NCI-H1092 treated with DMSO at 0.1 percent for 48 hours (cell line): Measurements from ENCODE around the gene BABAM2.
A peak's percentile ranks its signal among the peaks of the same experiment; 100 is the strongest.
"Not testable (repeated sequence)": the region's sequence is repeated elsewhere in the genome, so short reads cannot be mapped to it uniquely, and the experiment has no call there.

ENCODE experiments used
- DNase-seq: peaks from one replicate; lab custom pipeline; 2025; lab: John Stamatoyannopoulos, UW

The BABAM2 gene

DNA sequence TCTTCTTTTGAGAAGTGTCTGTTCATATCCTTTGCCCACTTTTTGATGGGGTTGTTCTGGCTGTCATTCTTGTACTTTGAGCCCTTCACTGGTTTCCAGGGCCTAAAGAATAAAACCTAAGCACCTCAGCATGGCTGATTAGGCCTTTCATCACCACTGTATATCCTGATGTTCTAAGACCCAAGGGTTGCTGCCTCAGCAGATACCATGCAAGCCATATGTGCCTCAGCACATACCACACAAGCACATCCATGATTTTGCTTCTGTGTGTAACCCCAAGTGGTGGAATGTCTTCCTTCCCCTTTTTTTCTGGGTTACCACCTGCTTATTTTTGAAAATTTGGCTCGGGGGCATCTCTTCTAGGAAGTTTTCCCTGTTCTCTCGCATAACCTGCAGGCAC lies 11.7 kb upstream of the BABAM2 start:
- DNase-seq = no peak

- not testable (repeated sequence) for DNase-seq
Measured at GRCh38 chr2:27881815-27882583, 8.5 kb upstream of the BABAM2 start.

GRCh38 chr2:27882584-27882922 lies 8.0 kb upstream of the BABAM2 start:
- not testable (repeated sequence) for DNase-seq

DNA sequence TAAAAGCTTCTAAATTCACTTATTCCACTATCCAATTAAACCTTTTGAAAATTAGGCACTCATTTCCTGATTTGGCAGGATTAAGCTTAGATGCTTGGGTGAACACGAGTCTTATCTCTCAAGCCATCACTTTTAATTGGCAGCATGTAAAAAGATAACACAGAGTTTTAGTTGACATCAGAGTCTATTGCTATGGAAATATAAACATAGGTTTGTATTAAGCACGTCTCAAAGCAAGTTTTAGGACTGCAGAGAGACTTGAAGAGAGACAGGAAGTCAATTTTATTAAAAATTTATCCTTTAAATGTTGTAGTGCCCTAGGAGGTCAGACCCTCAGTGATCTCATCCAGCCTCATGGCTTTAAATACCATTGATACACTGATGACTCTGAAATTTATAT lies 5.9 kb upstream of the BABAM2 start:
- no peak for DNase-seq

DNA sequence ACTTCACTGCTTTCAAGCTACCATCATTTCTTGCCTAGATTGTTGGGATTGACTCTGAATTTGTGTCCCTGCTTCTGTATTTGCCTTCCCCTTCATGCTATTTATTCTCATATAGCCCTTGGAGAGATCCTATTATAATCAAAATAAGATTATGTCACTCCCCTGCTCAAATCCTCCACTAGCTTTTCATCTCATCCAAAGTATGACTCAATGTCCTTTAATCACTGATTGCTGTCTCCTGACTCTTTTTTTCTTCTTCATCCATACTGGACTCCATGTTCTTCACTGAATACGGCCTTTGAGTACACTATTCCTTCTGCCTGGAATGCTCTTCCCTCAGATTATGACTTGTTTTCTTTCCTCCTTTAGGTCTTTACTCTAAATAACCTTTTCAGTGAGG lies 5.3 kb upstream of the BABAM2 start:
- no peak for DNase-seq

DNA sequence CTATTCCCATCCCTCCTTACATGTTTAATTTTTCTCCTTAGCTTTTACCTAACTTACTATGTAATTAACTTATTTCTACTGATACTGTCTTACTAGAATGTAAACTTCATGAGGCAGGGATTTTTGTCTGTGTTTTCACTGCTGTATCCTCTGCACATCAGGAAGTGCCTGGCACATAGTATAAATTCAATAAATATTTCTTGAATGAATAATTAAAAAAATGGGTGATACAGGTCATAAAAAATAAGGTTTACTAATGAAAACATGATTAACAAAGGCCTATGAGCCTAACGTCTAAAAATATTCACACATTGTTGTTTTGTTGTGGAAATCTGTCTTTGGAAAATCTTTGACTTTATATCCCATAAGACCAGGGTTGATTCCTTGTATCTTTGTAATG lies 4.9 kb upstream of the BABAM2 start:
- DNase-seq = no peak

DNA sequence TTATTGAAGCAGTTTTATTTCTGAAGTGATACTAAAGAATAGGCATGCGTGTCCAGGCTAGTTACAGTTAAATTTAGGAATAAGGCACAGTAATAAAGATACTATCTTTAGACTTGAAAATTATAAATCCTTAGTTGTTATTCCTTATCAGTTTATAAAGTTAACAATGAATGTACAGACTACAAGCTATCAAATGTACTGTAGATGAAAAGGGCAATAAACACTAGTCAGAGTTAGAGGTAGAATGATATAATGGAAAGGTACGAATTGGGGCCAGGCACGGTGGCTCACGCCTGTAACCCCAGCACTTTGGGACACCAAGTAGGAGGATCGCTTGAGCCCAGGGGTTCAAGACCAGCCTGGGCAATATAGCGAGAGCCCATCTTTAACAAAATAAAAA lies 4.2 kb upstream of the BABAM2 start:
- DNase-seq = no peak

GRCh38 chr2:27887111-27887510 lies 3.4 kb upstream of the BABAM2 start:
- DNase-seq = no peak

GRCh38 chr2:27887830-27888229 lies 2.7 kb upstream of the BABAM2 start:
- DNase-seq = no peak

DNA sequence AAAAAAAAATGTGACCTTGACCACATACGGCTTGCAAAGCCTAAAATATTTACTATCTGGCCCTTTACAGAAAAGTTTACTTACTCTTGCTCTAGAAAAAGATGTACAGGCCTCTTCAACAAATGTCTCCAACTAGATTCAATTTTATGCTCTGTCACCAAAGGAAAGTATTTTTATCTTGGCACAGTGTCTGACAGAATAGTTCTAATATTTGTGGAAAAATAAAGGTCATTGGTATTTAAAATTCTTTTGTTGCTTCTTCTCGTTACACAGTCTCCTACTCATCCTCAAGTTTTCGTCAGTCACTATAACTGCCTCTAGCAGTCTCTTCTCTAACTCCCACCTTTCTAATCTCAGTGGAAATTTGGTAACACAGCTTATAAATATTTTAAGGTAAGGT lies 1.7 kb upstream of the BABAM2 start:
- DNase-seq = no peak

DNA sequence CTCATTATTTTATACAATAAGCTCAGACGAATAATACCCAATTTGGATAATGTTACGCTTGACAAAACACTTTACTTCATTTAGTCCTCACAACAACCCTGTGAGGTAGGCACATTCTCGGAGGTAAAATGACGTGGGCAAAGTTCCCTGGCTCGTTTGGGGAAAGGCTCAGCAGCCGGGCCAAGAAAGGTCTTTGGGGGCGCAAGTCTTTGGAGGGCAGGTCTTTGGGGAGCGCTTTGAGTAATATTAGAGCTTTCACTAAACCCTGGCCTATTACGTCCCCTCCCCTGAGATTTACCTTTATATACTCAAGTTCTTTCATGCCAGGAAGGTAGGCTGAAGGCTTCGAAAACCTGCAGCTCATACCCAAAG lies 769 bp upstream of the BABAM2 start:
- DNase-seq = peak; percentile 30

DNA sequence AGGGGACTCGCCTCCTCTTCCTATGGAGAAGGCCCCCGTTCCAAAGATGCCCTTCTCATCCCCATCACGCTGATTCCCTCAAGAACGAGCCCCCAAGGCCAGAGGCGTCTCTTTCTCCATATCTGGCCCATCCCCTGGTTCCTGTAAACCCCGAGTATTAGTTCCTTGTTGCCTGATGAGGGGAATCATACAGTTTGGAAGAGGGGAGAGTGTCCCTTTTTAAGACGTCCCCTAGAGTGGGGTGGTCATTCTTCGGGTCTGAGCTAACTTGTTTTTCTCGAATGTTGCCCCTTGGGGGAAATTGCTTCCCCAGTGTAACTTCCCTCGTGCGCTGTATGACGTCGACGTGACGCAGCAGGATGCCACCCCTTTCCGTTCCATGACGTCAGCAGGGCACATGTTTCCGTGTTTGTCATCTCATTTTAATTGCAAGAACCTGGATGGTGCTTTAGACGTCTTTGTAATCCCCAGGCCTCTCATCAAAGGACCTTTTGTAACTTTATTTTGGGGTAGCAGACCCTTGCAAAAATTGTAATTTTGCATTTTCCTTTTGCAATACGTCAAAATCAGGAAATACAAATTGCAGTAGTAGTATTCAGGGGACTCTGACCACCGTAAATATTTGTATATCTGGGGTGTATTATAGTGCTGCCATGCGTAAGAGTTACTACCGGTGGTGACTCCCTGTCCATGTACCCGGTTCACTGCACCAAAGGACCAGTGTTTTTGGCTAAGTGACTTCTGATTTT lies 569 bp downstream of the BABAM2 start:
- DNase-seq = peak; percentile 53

DNA sequence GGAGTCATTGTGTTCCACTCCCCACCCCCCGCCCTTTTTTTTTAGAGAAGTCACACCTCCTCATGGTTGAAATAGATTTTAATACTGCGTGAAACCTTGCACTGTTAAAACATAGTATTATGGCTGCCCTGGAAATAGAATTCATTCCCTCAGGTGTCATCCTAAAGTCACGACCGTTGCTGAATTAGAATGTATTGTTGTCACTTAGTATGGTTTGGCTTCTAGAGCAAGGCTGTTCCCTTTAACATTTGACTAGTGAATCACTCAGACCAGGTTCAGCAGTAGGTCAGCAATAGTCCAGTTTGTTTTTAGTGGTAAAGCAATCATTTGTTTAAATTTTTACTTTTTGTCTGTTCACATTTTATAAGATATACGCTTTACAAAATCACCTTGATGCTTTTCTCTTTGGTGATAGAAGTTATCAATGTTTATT lies 1.2 kb downstream of the BABAM2 start:
- DNase-seq = no peak

DNA sequence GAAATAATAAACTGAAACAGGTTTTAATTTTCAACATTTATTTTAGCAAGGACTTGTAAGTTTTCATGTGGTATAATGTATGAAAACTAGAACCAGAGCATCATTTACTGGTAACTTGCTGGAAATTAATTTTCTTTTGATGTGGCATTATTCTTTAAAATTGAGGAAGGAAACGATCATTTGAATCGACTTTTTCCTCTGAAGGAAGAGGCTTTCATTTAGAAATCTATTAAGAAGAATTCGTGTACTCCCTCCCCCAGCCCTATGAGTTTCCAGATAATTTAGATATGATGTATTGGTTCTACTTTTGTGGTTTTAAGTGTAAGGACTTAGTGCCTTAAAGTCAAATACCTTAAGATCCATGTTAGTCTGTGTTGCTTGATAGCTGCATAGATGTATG lies 2.5 kb downstream of the BABAM2 start:
- DNase-seq = no peak

- DNase-seq = no peak
Measured at GRCh38 chr2:27897717-27898116, 7.2 kb downstream of the BABAM2 start.

DNA sequence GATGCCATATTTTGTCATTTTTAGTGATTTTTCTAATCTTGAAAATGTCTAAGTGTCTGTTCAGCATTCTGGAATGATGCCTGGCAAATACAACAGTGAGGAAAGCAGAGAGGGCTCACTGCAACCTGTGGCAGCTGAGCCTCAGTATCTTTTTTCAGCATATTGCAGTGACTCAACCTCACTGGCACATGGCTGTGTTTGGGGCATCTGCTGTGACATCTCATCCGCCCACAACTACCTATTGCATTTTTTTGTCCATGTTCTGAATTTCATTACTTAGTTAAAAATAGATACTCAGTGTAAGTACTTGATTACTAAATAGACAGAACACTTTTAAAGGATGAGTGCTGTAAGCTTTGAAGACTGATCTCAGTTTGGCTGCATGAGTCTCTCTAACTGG lies 10.7 kb downstream of the BABAM2 start:
- DNase-seq = no peak

- DNase-seq = no peak
Measured at GRCh38 chr2:27902098-27902497, 11.6 kb downstream of the BABAM2 start.

DNA sequence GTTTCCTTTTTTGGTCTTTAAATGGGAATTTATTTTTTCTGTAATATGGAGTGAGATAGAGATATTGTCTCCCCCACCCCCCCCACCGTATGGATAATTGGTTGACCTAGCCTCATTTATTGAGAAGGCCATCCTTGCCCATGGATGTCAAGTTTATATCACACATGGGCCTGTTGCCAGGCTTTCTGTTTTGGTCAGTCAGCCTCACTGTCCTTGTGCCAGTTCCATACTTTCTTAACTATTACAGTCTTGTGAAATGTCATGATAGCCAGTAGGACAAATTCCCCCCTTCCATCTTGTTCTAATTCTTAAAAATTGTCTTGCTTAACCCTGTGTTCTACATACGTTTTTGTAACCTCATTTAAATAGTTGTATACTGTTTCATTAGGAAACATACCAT lies 12.5 kb downstream of the BABAM2 start:
- DNase-seq = no peak

DNA sequence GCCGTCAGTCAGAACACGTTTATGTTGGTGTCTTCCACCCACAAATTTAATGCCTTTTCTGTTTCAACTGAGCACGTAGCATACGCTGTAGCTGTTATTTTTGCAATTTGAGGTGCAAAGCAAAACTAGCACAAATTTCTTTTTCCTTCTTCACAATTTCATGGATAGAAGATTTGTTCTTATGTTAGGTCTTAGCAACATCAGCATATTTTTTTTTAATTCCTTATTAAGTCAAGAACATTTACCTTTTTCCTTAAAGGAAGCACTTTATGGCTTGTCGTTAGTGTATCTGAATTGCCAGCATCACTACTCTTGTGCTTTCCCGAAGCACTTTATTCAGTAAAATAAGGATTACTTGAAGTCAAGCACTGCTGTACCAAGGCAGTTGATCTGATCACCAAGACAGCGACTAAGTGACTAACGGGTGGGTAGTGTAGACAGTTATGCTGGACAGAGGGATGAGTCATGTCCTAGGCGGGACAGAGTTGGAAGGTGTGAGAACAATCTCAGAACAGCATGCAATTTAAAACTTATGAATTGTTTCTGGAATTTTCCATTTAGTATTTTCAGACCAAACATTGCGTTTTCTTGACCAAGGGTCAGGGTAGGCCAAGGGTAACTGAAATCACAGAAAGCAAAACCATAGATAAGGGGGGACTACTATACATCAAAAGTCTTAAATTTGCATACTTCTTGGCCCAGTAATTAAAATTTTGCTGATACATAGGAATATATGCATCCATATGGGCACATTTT lies 13.3 kb downstream of the BABAM2 start:
- DNase-seq = no peak

DNA sequence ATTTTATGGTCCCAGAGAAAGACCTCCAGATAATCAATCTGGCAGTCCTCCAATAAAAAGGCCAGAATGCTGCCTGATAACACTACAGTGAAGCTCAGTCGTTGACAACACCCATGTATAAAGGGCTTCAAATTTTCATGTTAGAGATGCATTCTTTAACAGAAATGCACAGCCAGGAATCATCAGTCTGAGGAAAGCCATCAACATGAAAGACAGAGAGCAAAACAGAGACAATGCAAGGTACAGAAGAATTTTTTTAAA lies 13.8 kb downstream of the BABAM2 start:
- DNase-seq = no peak

DNA sequence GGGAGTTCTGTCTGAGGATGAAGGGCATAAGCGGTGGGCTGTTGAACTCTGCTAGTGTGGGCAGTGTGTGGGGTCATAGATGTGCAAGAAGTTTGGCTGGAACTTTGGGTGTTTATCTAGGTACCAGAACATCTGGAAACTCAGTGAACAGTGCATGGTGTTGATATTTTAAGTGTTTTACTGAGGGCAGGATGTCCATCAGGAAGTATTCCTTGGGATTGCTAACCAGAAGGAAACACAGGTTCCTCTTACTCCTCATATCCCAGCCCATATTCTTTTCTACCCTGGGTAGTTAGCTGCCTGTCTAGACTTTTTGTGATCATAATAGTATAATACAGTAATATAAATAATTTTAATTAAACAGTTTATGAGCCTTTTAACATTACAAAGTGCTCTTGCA lies 15.5 kb downstream of the BABAM2 start:
- no peak for DNase-seq

GRCh38 chr2:27907547-27907946 lies 17.0 kb downstream of the BABAM2 start:
- DNase-seq = no peak

- no peak for DNase-seq
Measured at GRCh38 chr2:27909901-27910300, 19.4 kb downstream of the BABAM2 start.
